H1 (cell line): ENCODE data around the gene FSTL4. TPM values are rescaled to one million over a fixed set of nuclear protein-coding genes. Genes with fewer than 3 reads are reported as not detected.
A peak's percentile ranks its signal among the peaks of the same experiment; 100 is the strongest.

Experiments
- CTCF ChIA-PET: fragments of 300-600 bp; sonication (Branson Sonifier 250); formaldehyde crosslinking; loops from one replicate; lab custom pipeline; 2021; ENCODE audit not compliant: partially characterized antibody; lab: Charles Lee
- POLR2A ChIA-PET: fragments of 300-600 bp; sonication (Branson Sonifier 250); formaldehyde crosslinking; loops from one replicate; lab custom pipeline; 2021; ENCODE audit warnings: inconsistent platforms; ENCODE audit not compliant: partially characterized antibody; lab: Charles Lee
- DNase-seq, 2 experiments: peaks; one replicate each; pipeline versions ENCODE4 v3.0.0 to v3.0.0-alpha.2; 2010 to 2022; ENCODE audit warnings: low spot score in 2 of 2, low read depth in 1 of 2, mixed read lengths in 1 of 2
- FAIRE-seq: peaks from 2 replicates; lab custom pipeline; 2011; peaks lifted over from hg19 to GRCh38; lab: Jason Lieb, UNC
- H2AFZ ChIP-seq: 2 replicates; pipeline ENCODE4 v1.8.1; 2012; ENCODE audit warnings: low read length, inconsistent platforms
- H2AK5ac ChIP-seq: 2 replicates; pipeline ENCODE4 v1.6.1; 2013; ENCODE audit warnings: low read depth, low read length
- H2BK120ac ChIP-seq: replicated peaks from 2 replicates; pipeline ENCODE3; 2013; ENCODE audit warnings: low read depth, low read length, inconsistent platforms
- H2BK12ac ChIP-seq: 2 replicates; pipeline ENCODE4 v1.6.1; 2013; ENCODE audit warnings: low read depth, low read length
- H2BK15ac ChIP-seq: 2 replicates; pipeline ENCODE4 v1.6.1; 2013; ENCODE audit warnings: low read length
- H2BK20ac ChIP-seq: 2 replicates; pipeline ENCODE4 v1.6.1; 2013; ENCODE audit warnings: low read length
- H2BK5ac ChIP-seq: 2 replicates; pipeline ENCODE4 v1.6.1; 2013; ENCODE audit warnings: low read depth, low read length
- H3K14ac ChIP-seq: 2 replicates; pipeline ENCODE4 v1.6.1; 2013; ENCODE audit warnings: inconsistent platforms; ENCODE audit not compliant: insufficient read length
- H3K18ac ChIP-seq: 2 replicates; pipeline ENCODE4 v1.6.1; 2013; ENCODE audit warnings: low read length; ENCODE audit errors: extremely low read depth
- H3K23ac ChIP-seq: 2 replicates; pipeline ENCODE4 v1.6.1; 2013; ENCODE audit warnings: inconsistent platforms; ENCODE audit not compliant: insufficient read length
- H3K23me2 ChIP-seq: 2 replicates; pipeline ENCODE4 v1.6.1; 2013; ENCODE audit warnings: low read depth, low read length
- H3K27ac ChIP-seq: 2 replicates; pipeline ENCODE4 v1.6.1; 2011; ENCODE audit warnings: low read depth, low read length, inconsistent platforms
- H3K27me3 ChIP-seq, 4 experiments: replicated peaks in 1 of 4; 1 replicate in 1 of 4; 2 replicates in 3 of 4; pipeline versions ENCODE4 v1.6.1 to v1.8.1; 2011 to 2013; ENCODE audit warnings: low read length in 3 of 4, mild to moderate bottlenecking in 3 of 4, inconsistent platforms in 2 of 4, mixed read lengths in 2 of 4, moderate library complexity in 1 of 4; ENCODE audit not compliant: control insufficient read depth in 3 of 4, insufficient read depth in 3 of 4; ENCODE audit errors: extremely low read depth in 1 of 4
- H3K36me3 ChIP-seq, 4 experiments: 2 replicates each; pipeline versions ENCODE4 v1.6.1 to v1.8.1; 2011 to 2013; ENCODE audit warnings: mild to moderate bottlenecking in 4 of 4, low read length in 3 of 4, moderate library complexity in 2 of 4, control low read depth in 1 of 4, inconsistent platforms in 1 of 4; ENCODE audit not compliant: insufficient read depth in 4 of 4, control insufficient read depth in 2 of 4
- H3K4ac ChIP-seq: replicated peaks from 2 replicates; pipeline ENCODE3; 2013; ENCODE audit warnings: low read length, low read depth, mixed read lengths, inconsistent platforms; ENCODE audit not compliant: insufficient read length
- H3K4me1 ChIP-seq, 4 experiments: replicated peaks in 1 of 4; 1 replicate in 1 of 4; 2 replicates in 3 of 4; pipeline versions ENCODE4 v1.6.1 to v1.8.1; 2011 to 2013; ENCODE audit warnings: low read length in 3 of 4, inconsistent platforms in 2 of 4, mixed read lengths in 1 of 4; ENCODE audit not compliant: insufficient read depth in 4 of 4, control insufficient read depth in 3 of 4
- H3K4me2 ChIP-seq, 2 experiments: 2 replicates each; pipeline versions ENCODE4 v1.6.1 to v1.8.1; 2011 to 2013; ENCODE audit warnings: low read depth in 2 of 2, low read length in 2 of 2, control low read depth in 1 of 2, inconsistent platforms in 1 of 2, mild to moderate bottlenecking in 1 of 2; ENCODE audit not compliant: insufficient read depth in 1 of 2
- H3K4me3 ChIP-seq, 4 experiments: fragments of 200-600, 300-600 bp in 1 of 4; sonication (generic), shearing (Covaris generic), sonication (Bioruptor Twin) in 1 of 4; 2 replicates each; pipeline versions ENCODE4 v1.5.1 to v1.8.1; 2011 to 2016; ENCODE audit warnings: low read length in 4 of 4, low read depth in 3 of 4, control low read depth in 2 of 4, inconsistent platforms in 2 of 4, mild to moderate bottlenecking in 2 of 4, mixed read lengths in 1 of 4, moderate library complexity in 1 of 4; ENCODE audit not compliant: insufficient read depth in 2 of 4; ENCODE audit errors: extremely low read depth in 1 of 4
- H3K56ac ChIP-seq: replicated peaks from 2 replicates; pipeline ENCODE3; 2013; ENCODE audit warnings: low read depth, mild to moderate bottlenecking, mixed read lengths, low read length, inconsistent platforms; ENCODE audit not compliant: insufficient read length
- H3K79me1 ChIP-seq: 2 replicates; pipeline ENCODE4 v1.6.1; 2013; ENCODE audit warnings: low read depth, low read length, control low read depth
- H3K79me2 ChIP-seq, 2 experiments: 2 replicates each; pipeline versions ENCODE4 v1.6.1 to v1.8.1; 2012 to 2013; ENCODE audit warnings: low read length in 2 of 2, mild to moderate bottlenecking in 2 of 2, inconsistent platforms in 1 of 2; ENCODE audit not compliant: insufficient read depth in 2 of 2, control insufficient read depth in 1 of 2
- H3K9ac ChIP-seq, 4 experiments: replicated peaks in 1 of 4; 1 replicate in 1 of 4; 2 replicates in 3 of 4; pipeline versions ENCODE4 v1.6.1 to v1.8.1; 2011 to 2013; ENCODE audit warnings: low read depth in 3 of 4, low read length in 3 of 4, control low read depth in 2 of 4, mild to moderate bottlenecking in 2 of 4, moderate library complexity in 2 of 4, inconsistent platforms in 1 of 4; ENCODE audit errors: extremely low read depth in 1 of 4
- H3K9me3 ChIP-seq, 2 experiments: 2 replicates each; pipeline versions ENCODE4 v1.6.1 to v1.8.1; 2012 to 2013; ENCODE audit warnings: mild to moderate bottlenecking in 2 of 2, moderate library complexity in 2 of 2, control low read depth in 1 of 2, inconsistent platforms in 1 of 2, low read depth in 1 of 2, low read length in 1 of 2, mixed read lengths in 1 of 2; ENCODE audit not compliant: insufficient read depth in 2 of 2
- H4K20me1 ChIP-seq, 2 experiments: replicated peaks in 1 of 2; 2 replicates each; pipeline versions ENCODE3 to v1.8.1; 2011 to 2013; ENCODE audit warnings: inconsistent platforms in 2 of 2, low read length in 2 of 2, mild to moderate bottlenecking in 1 of 2; ENCODE audit not compliant: insufficient read depth in 2 of 2, control insufficient read depth in 1 of 2
- H4K5ac ChIP-seq: 2 replicates; pipeline ENCODE4 v1.6.1; 2013; ENCODE audit warnings: low read length, low read depth, mixed read lengths, inconsistent platforms; ENCODE audit not compliant: insufficient read length
- H4K8ac ChIP-seq: 2 replicates; pipeline ENCODE4 v1.8.0; 2013; ENCODE audit warnings: mild to moderate bottlenecking, moderate library complexity, low read length, inconsistent platforms; ENCODE audit not compliant: insufficient read depth; ENCODE audit errors: extremely low read depth
- H4K91ac ChIP-seq: replicated peaks from 2 replicates; pipeline ENCODE3; 2013; ENCODE audit warnings: low read length, mixed read lengths, inconsistent platforms; ENCODE audit not compliant: insufficient read length
- HDAC2 ChIP-seq, 2 experiments: fragments of 300-600 bp in 1 of 2; sonication (generic) in 1 of 2; IDR thresholded peaks; 2 replicates each; pipeline ENCODE4 v1.6.1; 2011 to 2012; ENCODE audit warnings: low read depth in 2 of 2, low read length in 2 of 2, mild to moderate bottlenecking in 2 of 2, moderate library complexity in 2 of 2, borderline replicate concordance in 1 of 2, inconsistent platforms in 1 of 2
- SP2 ChIP-seq: IDR thresholded peaks from 2 replicates; pipeline ENCODE4 v1.6.1; 2012; ENCODE audit warnings: mild to moderate bottlenecking, low read length, inconsistent platforms
- WGBS, 2 experiments: shearing (Covaris generic) in 1 of 2; methylation state at CpG; one replicate each; pipeline versions ENCODE4 v1.1.6 to v1.1.7; 2013 to 2015; ENCODE audit warnings: low lambda C conversion rate in 2 of 2, mixed read lengths in 2 of 2, inconsistent platforms in 1 of 2, low coverage in 1 of 2, missing lambda C conversion rate in 1 of 2; ENCODE audit not compliant: insufficient replicate concordance in 2 of 2, insufficient coverage in 1 of 2, insufficient read length in 1 of 2; ENCODE audit errors: extremely low coverage in 1 of 2, missing lambda C conversion rate in 1 of 2; 5-methylcytosine and 5-hydroxymethylcytosine counted together
- polyA plus RNA-seq, 7 experiments: library from polyadenylated mRNA; depleted of rRNA in 3 of 7; stranded (reverse) in 5 of 7; unstranded in 2 of 7; fragments of >200 nt in 5 of 7; fragments of 200-250 nt in 2 of 7; gene quantifications; 1 replicate in 5 of 7; 2 replicates in 1 of 7; 4 replicates in 1 of 7; pipeline versions ENCODE4 v1.2.1 to v1.2.3, GENCODE V29; 2011 to 2013; ENCODE audit warnings: missing spikeins in 2 of 7, mixed read lengths in 2 of 7
- total RNA-seq: library from RNA; stranded (reverse); fragmentation: NEBNext Ultra II Directional; extraction: Animal tissue kit (Norgen Biotek cat#: 25700); gene quantifications from 2 replicates; pipeline ENCODE4 v1.2.1, GENCODE V29; 2021

The FSTL4 gene
- total and polyA plus RNA-seq, 2 of the 8 experiments (the other 6 are each of a cell fraction or from before 2014, with no cell fraction given) = 3.1 to 4.1 TPM

DNA sequence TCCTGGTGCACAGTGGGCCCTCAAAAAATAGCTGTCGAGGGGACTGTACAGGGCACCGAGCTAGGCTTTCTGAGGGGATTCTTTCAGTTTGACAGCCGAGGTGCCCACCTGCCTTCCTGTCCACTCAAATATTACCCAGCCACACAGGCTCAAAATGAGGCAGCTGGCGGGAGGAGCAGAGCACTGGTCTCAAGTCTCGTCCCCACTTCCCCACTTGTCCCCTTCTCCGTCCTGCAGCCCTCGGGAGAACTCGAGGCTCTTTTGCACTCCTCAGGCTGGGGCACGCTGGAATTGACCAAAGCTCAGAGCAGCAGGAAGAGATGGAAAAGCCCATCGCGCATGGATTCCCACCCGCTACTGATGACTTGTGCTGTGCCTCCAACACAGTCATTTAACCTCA lies 375.4 kb downstream of the FSTL4 start:
- H2BK120ac ChIP-seq = no peak overlapping the region
- no peaks in the 10 kb centered on the region; a peak in 1 of 8 replicates for H3K36me3 ChIP-seq
- DNase-seq (no peak), FAIRE-seq (no peak)
- no peak overlapping the region for H3K4me2 ChIP-seq
- no peaks in the 10 kb centered on the region for H3K23me2 ChIP-seq
- ChIA-PET POLR2A (no interaction called here), CTCF (interaction anchor here (0.8 to 8.6 kb wide), 8 partner anchors 10 to 389 kb away, joined by 3 to 65 read pairs (median 4); no protein-coding TSS in a partner anchor)
- H2AK5ac ChIP-seq = no peak overlapping the region
- H4K5ac ChIP-seq = no peak overlapping the region
- no peak overlapping the region for H4K91ac ChIP-seq
- no peak overlapping the region for H3K4ac ChIP-seq
- H3K27me3 ChIP-seq = no peaks in the 10 kb centered on the region
- H3K9me3 ChIP-seq = no peaks in the 10 kb centered on the region
- H2BK5ac ChIP-seq = 0 out of 2 replicates have a peak overlapping the region, but pooled peaks have one; percentile 21
- no peak overlapping the region for H3K56ac ChIP-seq
- H3K79me2 ChIP-seq = no peaks in the 10 kb centered on the region
- H3K23ac ChIP-seq = no peak overlapping the region
- H2BK12ac ChIP-seq = no peak overlapping the region
- H3K18ac ChIP-seq = no peak overlapping the region
- H3K27ac ChIP-seq = no peak overlapping the region
- no peak overlapping the region for H2BK20ac ChIP-seq
- H3K4me1 ChIP-seq = peaks cover 0 to 4% (median 0%) of the 10 kb centered on the region in 4 experiments; a peak in 1 of 7 replicates
- TF ChIP-seq HDAC2 (IDR thresholded peaks at IDR 0.05; ENCODE audit: borderline replicate concordance in 1 of 2, low read depth in 2 of 2, low read length in 2 of 2) (no peak), SP2 (no peak)
- TF ChIP-seq, all 59 proteins: peak for 0
- H3K14ac ChIP-seq = no peak overlapping the region
- H3K4me3 ChIP-seq = no peak overlapping the region
- H4K20me1 ChIP-seq = no peaks in the 10 kb centered on the region
- H3K9ac ChIP-seq = no peak overlapping the region
- H2AFZ ChIP-seq = no peak overlapping the region
- H3K79me1 ChIP-seq = no peaks in the 10 kb centered on the region; the same call in 1 of the 2 replicates
- 83% methylated on average over 12 of the region's 12 CpGs; no CpG with 5 or more reads in 1 of the 2 experiments for WGBS, 2 experiments
- H4K8ac ChIP-seq = no peak overlapping the region
- no peak overlapping the region for H2BK15ac ChIP-seq
